ENCODE measurements around the gene RASD2.

The RASD2 gene

GRCh38 chr22:35567351-35568141 lies 26.9 kb downstream of the RASD2 start:
- Histone ChIP-seq H3K4me3 (no peak overlapping the region), H3K27ac (no peak overlapping the region), H3K36me3 (ENCODE audit: insufficient read depth, low read length) (no peaks in the 10 kb centered on the region), H3K9ac (ENCODE audit: insufficient read length) (no peak overlapping the region), H3K9me3 (ENCODE audit: low read depth, low read length) (no peaks in the 10 kb centered on the region)
- no peak for DNase-seq (ENCODE audit: low read depth, low spot score)
- no peak for TF ChIP-seq EZH2 (IDR thresholded peaks at IDR 0.05)
- TF ChIP-seq POLR2AphosphoS5 (IDR thresholded peaks at IDR 0.05; ENCODE audit: borderline replicate concordance, low read depth, low read length): no peak
- no peak for TF ChIP-seq FOXP2 (optimal IDR thresholded peaks at IDR 0.05; ENCODE audit: control extremely low read depth, extremely low read length, insufficient read depth)

- Histone ChIP-seq H3K4me3 (no peak overlapping the region), H3K36me3 (ENCODE audit: insufficient read depth, low read length) (no peaks in the 10 kb centered on the region), H3K27ac (no peak overlapping the region), H3K9me3 (ENCODE audit: low read depth, low read length) (no peaks in the 10 kb centered on the region), H3K9ac (ENCODE audit: insufficient read length) (no peak overlapping the region)
- no peak for DNase-seq (ENCODE audit: low read depth, low spot score)
- TF ChIP-seq EZH2 (IDR thresholded peaks at IDR 0.05) (no peak), POLR2AphosphoS5 (IDR thresholded peaks at IDR 0.05; ENCODE audit: borderline replicate concordance, low read depth, low read length) (no peak), FOXP2 (optimal IDR thresholded peaks at IDR 0.05; ENCODE audit: control extremely low read depth, extremely low read length, insufficient read depth) (no peak)
These were observed 28.4 kb downstream of the RASD2 start for GRCh38 chr22:35568751-35569739.

- no peak for DNase-seq (ENCODE audit: low read depth, low spot score)
- Histone ChIP-seq H3K9me3 (ENCODE audit: low read depth, low read length) (no peaks in the 10 kb centered on the region), H3K9ac (ENCODE audit: insufficient read length) (no peak overlapping the region), H3K4me3 (no peak overlapping the region), H3K27ac (no peak overlapping the region), H3K36me3 (ENCODE audit: insufficient read depth, low read length) (no peaks in the 10 kb centered on the region)
- TF ChIP-seq FOXP2 (optimal IDR thresholded peaks at IDR 0.05; ENCODE audit: control extremely low read depth, extremely low read length, insufficient read depth) (no peak), EZH2 (IDR thresholded peaks at IDR 0.05) (no peak), POLR2AphosphoS5 (IDR thresholded peaks at IDR 0.05; ENCODE audit: borderline replicate concordance, low read depth, low read length) (no peak)
These were observed 29.3 kb downstream of the RASD2 start for GRCh38 chr22:35569916-35570315.

GRCh38 chr22:35570686-35571194 lies 30.1 kb downstream of the RASD2 start:
- Histone ChIP-seq H3K4me3 (no peak overlapping the region), H3K27ac (no peak overlapping the region), H3K9ac (ENCODE audit: insufficient read length) (no peak overlapping the region), H3K9me3 (ENCODE audit: low read depth, low read length) (no peaks in the 10 kb centered on the region), H3K36me3 (ENCODE audit: insufficient read depth, low read length) (no peaks in the 10 kb centered on the region)
- TF ChIP-seq EZH2 (IDR thresholded peaks at IDR 0.05): no peak
- TF ChIP-seq POLR2AphosphoS5 (IDR thresholded peaks at IDR 0.05; ENCODE audit: borderline replicate concordance, low read depth, low read length): no peak
- TF ChIP-seq FOXP2 (optimal IDR thresholded peaks at IDR 0.05; ENCODE audit: control extremely low read depth, extremely low read length, insufficient read depth): no peak
- DNase-seq (ENCODE audit: low read depth, low spot score): no peak

- Histone ChIP-seq H3K9ac (ENCODE audit: insufficient read length) (no peak overlapping the region), H3K27ac (no peak overlapping the region), H3K4me3 (no peak overlapping the region), H3K9me3 (ENCODE audit: low read depth, low read length) (no peaks in the 10 kb centered on the region), H3K36me3 (ENCODE audit: insufficient read depth, low read length) (no peaks in the 10 kb centered on the region)
- no peak for DNase-seq (ENCODE audit: low read depth, low spot score)
- TF ChIP-seq POLR2AphosphoS5 (IDR thresholded peaks at IDR 0.05; ENCODE audit: borderline replicate concordance, low read depth, low read length) (no peak), FOXP2 (optimal IDR thresholded peaks at IDR 0.05; ENCODE audit: control extremely low read depth, extremely low read length, insufficient read depth) (no peak), EZH2 (IDR thresholded peaks at IDR 0.05) (no peak)
These were observed 31.9 kb downstream of the RASD2 start for GRCh38 chr22:35572556-35572955.

- H3K9ac ChIP-seq (ENCODE audit: insufficient read length): no peak overlapping the region
- no peaks in the 10 kb centered on the region for H3K36me3 ChIP-seq (ENCODE audit: insufficient read depth, low read length)
- H3K9me3 ChIP-seq (ENCODE audit: low read depth, low read length): no peaks in the 10 kb centered on the region
- H3K27ac ChIP-seq: no peak overlapping the region
- DNase-seq (ENCODE audit: low read depth, low spot score): no peak
- no peak overlapping the region for H3K4me3 ChIP-seq
- TF ChIP-seq FOXP2 (optimal IDR thresholded peaks at IDR 0.05; ENCODE audit: control extremely low read depth, extremely low read length, insufficient read depth): no peak
- TF ChIP-seq POLR2AphosphoS5 (IDR thresholded peaks at IDR 0.05; ENCODE audit: borderline replicate concordance, low read depth, low read length): no peak
- no peak for TF ChIP-seq EZH2 (IDR thresholded peaks at IDR 0.05)
These were observed 34.6 kb downstream of the RASD2 start for GRCh38 chr22:35575116-35575748.

- no peak overlapping the region for H3K9ac ChIP-seq (ENCODE audit: insufficient read length)
- no peaks in the 10 kb centered on the region for H3K36me3 ChIP-seq (ENCODE audit: insufficient read depth, low read length)
- DNase-seq (ENCODE audit: low read depth, low spot score): no peak
- no peak overlapping the region for H3K27ac ChIP-seq
- TF ChIP-seq EZH2 (IDR thresholded peaks at IDR 0.05) (no peak), POLR2AphosphoS5 (IDR thresholded peaks at IDR 0.05; ENCODE audit: borderline replicate concordance, low read depth, low read length) (no peak), FOXP2 (optimal IDR thresholded peaks at IDR 0.05; ENCODE audit: control extremely low read depth, extremely low read length, insufficient read depth) (no peak)
- no peak overlapping the region for H3K4me3 ChIP-seq
- H3K9me3 ChIP-seq (ENCODE audit: low read depth, low read length): no peaks in the 10 kb centered on the region
These were observed 36.0 kb downstream of the RASD2 start for GRCh38 chr22:35576671-35577070.

Data from SK-N-MC (cell line).